Muscle of leg (tissue), 11 donors: ENCODE data around the gene SKAP1. TPM values are rescaled to one million over a fixed set of nuclear protein-coding genes. Genes with fewer than 3 reads are reported as not detected.

Experiments used
- DNase-seq: peaks from one replicate; pipeline ENCODE4 v3.0.0; 2013
- H3K27ac ChIP-seq: one replicate; pipeline ENCODE4 v1.5.1; 2013; ENCODE audit warnings: mild to moderate bottlenecking, low read length, control low read depth
- H3K27me3 ChIP-seq: one replicate; pipeline ENCODE4 v1.6.1; 2013; ENCODE audit warnings: low read length; ENCODE audit not compliant: control insufficient read depth, insufficient read depth
- H3K36me3 ChIP-seq: one replicate; pipeline ENCODE4 v1.6.1; 2013; ENCODE audit warnings: low read length; ENCODE audit not compliant: control insufficient read depth, insufficient read depth
- H3K4me1 ChIP-seq: one replicate; pipeline ENCODE4 v1.6.1; 2013; ENCODE audit warnings: low read length; ENCODE audit not compliant: control insufficient read depth, insufficient read depth
- H3K4me3 ChIP-seq: one replicate; pipeline ENCODE4 v1.5.1; 2013; ENCODE audit warnings: low read length, control low read depth
- H3K9me3 ChIP-seq: replicated peaks from 2 replicates; pipeline ENCODE4 v1.6.1; 2013; ENCODE audit warnings: low read depth, low read length; ENCODE audit not compliant: control insufficient read depth
- WGBS: methylation state at CpG from one replicate; pipeline ENCODE4 v1.1.5; 2013; ENCODE audit warnings: missing lambda C conversion rate; ENCODE audit not compliant: insufficient coverage; 5-methylcytosine and 5-hydroxymethylcytosine counted together
- polyA plus RNA-seq, 8 donors: library from polyadenylated mRNA; unstranded; fragments of 120-200 nt; gene quantifications; one replicate each; pipeline versions ENCODE4 v1.2.1 to v1.2.3, GENCODE V29; 2013; ENCODE audit warnings: inconsistent platforms in 1 of 8, low replicate concordance in 1 of 8; ENCODE audit not compliant: insufficient read length in 8 of 8, insufficient read depth in 1 of 8
- total RNA-seq: library from RNA; stranded (reverse); fragments of 120-200 nt; gene quantifications from one replicate; pipeline ENCODE4 v1.2.4, GENCODE V29; 2013

SKAP1 gene
- total and polyA plus RNA-seq, 9 donors = 0.22 to 0.52 (median 0.37) TPM; not detected in 1

- Histone ChIP-seq H3K4me3 (no peak overlapping the region), H3K9me3 (no peaks in the 10 kb centered on the region), H3K27me3 (peaks cover 18% of the 10 kb centered on the region), H3K4me1 (no peaks in the 10 kb centered on the region), H3K36me3 (no peaks in the 10 kb centered on the region), H3K27ac (no peak overlapping the region)
- WGBS = 20% methylated on average over 1 of the region's 3 CpGs
- no peak for DNase-seq
These were observed 99.6 kb downstream of the SKAP1 start for GRCh38 chr17:48330421-48330820.

GRCh38 chr17:48328457-48328856 lies 101.6 kb downstream of the SKAP1 start:
- Histone ChIP-seq H3K36me3 (no peaks in the 10 kb centered on the region), H3K4me1 (no peaks in the 10 kb centered on the region), H3K9me3 (no peaks in the 10 kb centered on the region), H3K27ac (no peak overlapping the region), H3K4me3 (no peak overlapping the region), H3K27me3 (peaks cover 18% of the 10 kb centered on the region)
- WGBS = no CpG with 5 or more reads among the region's 1 CpG
- no peak for DNase-seq

- H3K27ac ChIP-seq = no peak overlapping the region
- H3K4me3 ChIP-seq = no peak overlapping the region
- no peaks in the 10 kb centered on the region for H3K4me1 ChIP-seq
- 80% methylated on average over 1 of the region's 2 CpGs for WGBS
- DNase-seq = no peak
- H3K36me3 ChIP-seq = no peaks in the 10 kb centered on the region
- peaks cover 13% of the 10 kb centered on the region for H3K27me3 ChIP-seq
- no peaks in the 10 kb centered on the region for H3K9me3 ChIP-seq
These were observed 103.7 kb downstream of the SKAP1 start for GRCh38 chr17:48326310-48326709.

- H3K27me3 ChIP-seq = peaks cover 3% of the 10 kb centered on the region
- no peaks in the 10 kb centered on the region for H3K4me1 ChIP-seq
These were observed 108.0 kb downstream of the SKAP1 start for GRCh38 chr17:48322060-48322459.

GRCh38 chr17:48317732-48318131 lies 112.3 kb downstream of the SKAP1 start:
- no peak overlapping the region for H3K27ac ChIP-seq
- H3K9me3 ChIP-seq = no peaks in the 10 kb centered on the region
- no peaks in the 10 kb centered on the region for H3K36me3 ChIP-seq
- H3K4me1 ChIP-seq = no peaks in the 10 kb centered on the region
- DNase-seq = no peak
- no peak overlapping the region for H3K4me3 ChIP-seq
- no CpG with 5 or more reads among the region's 1 CpG for WGBS
- H3K27me3 ChIP-seq = peaks cover 5% of the 10 kb centered on the region

More at GRCh38 chr17:48322060-48322459, 108.0 kb downstream of the SKAP1 start:
- Histone ChIP-seq H3K9me3 (no peaks in the 10 kb centered on the region), H3K27ac (no peak overlapping the region), H3K4me3 (no peak overlapping the region), H3K36me3 (no peaks in the 10 kb centered on the region)
- no peak for DNase-seq

- Histone ChIP-seq H3K9me3 (no peaks in the 10 kb centered on the region), H3K4me1 (no peaks in the 10 kb centered on the region), H3K4me3 (no peak overlapping the region), H3K36me3 (no peaks in the 10 kb centered on the region), H3K27me3 (peaks cover 13% of the 10 kb centered on the region), H3K27ac (no peak overlapping the region)
- no CpG with 5 or more reads among the region's 2 CpGs for WGBS
- DNase-seq = no peak
These were observed 115.3 kb downstream of the SKAP1 start for GRCh38 chr17:48314716-48315115.

GRCh38 chr17:48313096-48313755 lies 116.8 kb downstream of the SKAP1 start:
- Histone ChIP-seq H3K4me1 (no peaks in the 10 kb centered on the region), H3K9me3 (no peaks in the 10 kb centered on the region), H3K4me3 (no peak overlapping the region), H3K27ac (no peak overlapping the region), H3K36me3 (no peaks in the 10 kb centered on the region), H3K27me3 (peaks cover 10% of the 10 kb centered on the region)
- WGBS = 71% methylated on average over 1 of the region's 8 CpGs
- DNase-seq = no peak

GRCh38 chr17:48311324-48311723 lies 118.7 kb downstream of the SKAP1 start:
- no peaks in the 10 kb centered on the region for H3K4me1 ChIP-seq
- H3K36me3 ChIP-seq = no peaks in the 10 kb centered on the region
- peaks cover 10% of the 10 kb centered on the region for H3K27me3 ChIP-seq
- no peak for DNase-seq
- no peak overlapping the region for H3K4me3 ChIP-seq
- no peaks in the 10 kb centered on the region for H3K9me3 ChIP-seq
- 33% methylated on average over 1 of the region's 3 CpGs for WGBS
- H3K27ac ChIP-seq = no peak overlapping the region

GRCh38 chr17:48310748-48311213 lies 119.2 kb downstream of the SKAP1 start:
- Histone ChIP-seq H3K9me3 (no peaks in the 10 kb centered on the region), H3K36me3 (no peaks in the 10 kb centered on the region), H3K4me1 (no peaks in the 10 kb centered on the region), H3K4me3 (no peak overlapping the region), H3K27ac (no peak overlapping the region), H3K27me3 (peaks cover 10% of the 10 kb centered on the region)
- WGBS = 1% methylated on average over 11 of the region's 16 CpGs
- no peak for DNase-seq

- no peak overlapping the region for H3K4me3 ChIP-seq
- WGBS = no CpG with 5 or more reads among the region's 1 CpG
- H3K36me3 ChIP-seq = no peaks in the 10 kb centered on the region
- DNase-seq = no peak
- peaks cover 10% of the 10 kb centered on the region for H3K27me3 ChIP-seq
- H3K4me1 ChIP-seq = no peaks in the 10 kb centered on the region
- no peaks in the 10 kb centered on the region for H3K9me3 ChIP-seq
- no peak overlapping the region for H3K27ac ChIP-seq
These were observed 121.4 kb downstream of the SKAP1 start for GRCh38 chr17:48308581-48308980.
